Measurements from ENCODE around the gene GPALPP1. TPM values are rescaled to one million over a fixed set of nuclear protein-coding genes. Genes with fewer than 3 reads are reported as not detected.

GPALPP1 gene
- total RNA-seq, 2 donors from 2014 or later = 25.8 to 36.4 TPM

GRCh38 chr13:45042539-45042938, 53.2 kb downstream of the GPALPP1 start:
- TF ChIP-seq, protein P1, sequence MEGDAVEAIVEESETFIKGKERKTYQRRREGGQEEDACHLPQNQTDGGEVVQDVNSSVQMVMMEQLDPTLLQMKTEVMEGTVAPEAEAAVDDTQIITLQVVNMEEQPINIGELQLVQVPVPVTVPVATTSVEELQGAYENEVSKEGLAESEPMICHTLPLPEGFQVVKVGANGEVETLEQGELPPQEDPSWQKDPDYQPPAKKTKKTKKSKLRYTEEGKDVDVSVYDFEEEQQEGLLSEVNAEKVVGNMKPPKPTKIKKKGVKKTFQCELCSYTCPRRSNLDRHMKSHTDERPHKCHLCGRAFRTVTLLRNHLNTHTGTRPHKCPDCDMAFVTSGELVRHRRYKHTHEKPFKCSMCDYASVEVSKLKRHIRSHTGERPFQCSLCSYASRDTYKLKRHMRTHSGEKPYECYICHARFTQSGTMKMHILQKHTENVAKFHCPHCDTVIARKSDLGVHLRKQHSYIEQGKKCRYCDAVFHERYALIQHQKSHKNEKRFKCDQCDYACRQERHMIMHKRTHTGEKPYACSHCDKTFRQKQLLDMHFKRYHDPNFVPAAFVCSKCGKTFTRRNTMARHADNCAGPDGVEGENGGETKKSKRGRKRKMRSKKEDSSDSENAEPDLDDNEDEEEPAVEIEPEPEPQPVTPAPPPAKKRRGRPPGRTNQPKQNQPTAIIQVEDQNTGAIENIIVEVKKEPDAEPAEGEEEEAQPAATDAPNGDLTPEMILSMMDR (conservative IDR thresholded peaks at IDR 0.05) = no peak
- WGBS, 2 experiments (ENCODE audit: insufficient coverage in 1 of 2, insufficient read length in 1 of 2) = 91 to 95% methylated on average over 3 of the region's 3 CpGs

DNA sequence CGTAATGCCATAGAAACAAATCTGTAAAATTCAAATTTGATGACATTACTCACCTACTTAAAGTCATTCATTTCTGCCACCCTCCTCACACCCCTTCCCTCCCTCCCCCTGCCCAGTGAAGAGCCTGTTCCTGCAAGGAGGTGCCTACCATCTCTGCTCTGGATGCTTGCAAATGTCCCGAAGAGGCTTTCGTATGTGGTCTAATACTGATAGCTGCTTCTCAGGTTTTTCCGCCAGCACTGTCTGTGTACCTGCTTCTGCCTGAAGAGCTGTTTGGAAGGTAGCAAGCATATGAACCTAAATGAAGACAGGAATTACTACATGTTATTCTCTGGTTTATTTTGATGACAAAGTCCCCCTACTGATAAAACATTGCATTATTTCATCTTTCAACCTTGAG, 57.1 kb downstream of the GPALPP1 start:
- Mint-ChIP-seq H3K36me3 (ENCODE audit: low read depth) (no peaks in the 10 kb centered on the region), H3K27ac (no peak overlapping the region), H3K27me3 (ENCODE audit: insufficient read depth) (peaks cover 3% of the 10 kb centered on the region), H3K4me3 (peak overlapping the region; percentile 64), H3K9me3 (no peaks in the 10 kb centered on the region), H3K4me1 (peaks cover 18% of the 10 kb centered on the region)
- no peak overlapping the region for H3K9ac ChIP-seq (ENCODE audit: extremely low read depth, low read length, poor library complexity, severe bottlenecking)
- no peaks in the 10 kb centered on the region for H3K27me3 ChIP-seq (ENCODE audit: control insufficient read depth, insufficient read depth, low read length, poor library complexity, severe bottlenecking)
- 79 to 85% methylated on average over 4 of the region's 4 CpGs for WGBS, 2 experiments (ENCODE audit: insufficient coverage in 1 of 2, insufficient read length in 1 of 2)
- no peaks in the 10 kb centered on the region for H3K36me3 ChIP-seq (ENCODE audit: control insufficient read depth, insufficient read depth, low read length)
- no peaks in the 10 kb centered on the region for H3K9me3 ChIP-seq (ENCODE audit: control insufficient read depth, low read length)
- peak overlapping the region; percentile 78 for H3K4me3 ChIP-seq (ENCODE audit: low read length)
- TF ChIP-seq, protein P1 (conservative IDR thresholded peaks at IDR 0.05) = no peak
- peak; percentile 56 for DNase-seq
- peaks cover 2% of the 10 kb centered on the region for H3K4me1 ChIP-seq (ENCODE audit: control insufficient read depth, insufficient read depth, low read length)
- no peak overlapping the region for H3K27ac ChIP-seq (ENCODE audit: low read depth, low read length)

More at GRCh38 chr13:45042539-45042938, 53.2 kb downstream of the GPALPP1 start:
- Mint-ChIP-seq H3K4me3 (no peak overlapping the region), H3K27me3 (ENCODE audit: insufficient read depth) (no peaks in the 10 kb centered on the region), H3K4me1 (peaks cover 9% of the 10 kb centered on the region), H3K9me3 (no peaks in the 10 kb centered on the region), H3K36me3 (ENCODE audit: low read depth) (no peaks in the 10 kb centered on the region), H3K27ac (no peak overlapping the region)
- Histone ChIP-seq H3K36me3 (ENCODE audit: control insufficient read depth, insufficient read depth, low read length) (no peaks in the 10 kb centered on the region), H3K4me1 (ENCODE audit: control insufficient read depth, insufficient read depth, low read length) (no peaks in the 10 kb centered on the region), H3K9me3 (ENCODE audit: control insufficient read depth, low read length) (no peaks in the 10 kb centered on the region), H3K4me3 (ENCODE audit: low read length) (no peak overlapping the region), H3K9ac (ENCODE audit: extremely low read depth, low read length, poor library complexity, severe bottlenecking) (no peak overlapping the region), H3K27me3 (ENCODE audit: control insufficient read depth, insufficient read depth, low read length, poor library complexity, severe bottlenecking) (no peaks in the 10 kb centered on the region), H3K27ac (ENCODE audit: low read depth, low read length) (no peak overlapping the region)
- DNase-seq = no peak

- DNase-seq = peak; percentile 92
- Mint-ChIP-seq H3K27ac (no peak overlapping the region), H3K9me3 (no peaks in the 10 kb centered on the region), H3K4me1 (peaks cover 16% of the 10 kb centered on the region), H3K4me3 (peak overlapping the region; percentile 64), H3K27me3 (ENCODE audit: insufficient read depth) (peaks cover 4% of the 10 kb centered on the region), H3K36me3 (ENCODE audit: low read depth) (no peaks in the 10 kb centered on the region)
- H3K9ac ChIP-seq (ENCODE audit: extremely low read depth, low read length, poor library complexity, severe bottlenecking) = no peak overlapping the region
- no peak overlapping the region for H3K27ac ChIP-seq (ENCODE audit: low read depth, low read length)
- H3K9me3 ChIP-seq (ENCODE audit: control insufficient read depth, low read length) = no peaks in the 10 kb centered on the region
- TF ChIP-seq, protein P1 (conservative IDR thresholded peaks at IDR 0.05) = peak; percentile 96
- peak overlapping the region; percentile 78 for H3K4me3 ChIP-seq (ENCODE audit: low read length)
- 30 to 31% methylated on average over 10 of the region's 10 CpGs for WGBS, 2 experiments (ENCODE audit: insufficient coverage in 1 of 2, insufficient read length in 1 of 2)
- no peaks in the 10 kb centered on the region for H3K36me3 ChIP-seq (ENCODE audit: control insufficient read depth, insufficient read depth, low read length)
- peaks cover 2% of the 10 kb centered on the region for H3K4me1 ChIP-seq (ENCODE audit: control insufficient read depth, insufficient read depth, low read length)
- H3K27me3 ChIP-seq (ENCODE audit: control insufficient read depth, insufficient read depth, low read length, poor library complexity, severe bottlenecking) = no peaks in the 10 kb centered on the region
Measured at GRCh38 chr13:45047394-45048310, 58.3 kb downstream of the GPALPP1 start.

Measured in endodermal cell (in vitro differentiated cells).